Measurements from ENCODE around the gene PLA2G5.

DNA sequence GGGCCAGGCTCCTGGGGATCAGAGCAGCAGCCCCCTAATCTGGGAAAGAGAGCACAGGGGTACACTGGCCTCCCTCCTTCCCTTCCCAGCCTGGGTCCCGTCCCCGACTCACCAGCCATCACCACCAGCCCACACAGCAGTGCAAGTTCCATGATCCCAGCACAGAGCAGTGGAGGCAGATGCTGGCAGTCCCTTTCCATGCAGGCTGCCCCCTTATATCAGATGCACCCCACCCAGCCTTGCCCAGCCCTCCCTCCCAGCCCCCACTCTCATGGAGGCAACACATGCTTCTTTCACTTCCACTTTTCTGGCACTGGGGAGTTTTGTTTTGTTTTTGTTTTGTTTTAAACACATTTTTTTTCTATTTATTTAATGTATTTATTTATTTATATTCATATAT is 49.4 kb downstream of the PLA2G5 start, which contains the start of gene PLA2G2D:
- no peak for TF ChIP-seq HNRNPK (IDR thresholded peaks at IDR 0.05; ENCODE audit: low read depth, low read length, poor library complexity, severe bottlenecking)
- TF ChIP-seq, protein P1, sequence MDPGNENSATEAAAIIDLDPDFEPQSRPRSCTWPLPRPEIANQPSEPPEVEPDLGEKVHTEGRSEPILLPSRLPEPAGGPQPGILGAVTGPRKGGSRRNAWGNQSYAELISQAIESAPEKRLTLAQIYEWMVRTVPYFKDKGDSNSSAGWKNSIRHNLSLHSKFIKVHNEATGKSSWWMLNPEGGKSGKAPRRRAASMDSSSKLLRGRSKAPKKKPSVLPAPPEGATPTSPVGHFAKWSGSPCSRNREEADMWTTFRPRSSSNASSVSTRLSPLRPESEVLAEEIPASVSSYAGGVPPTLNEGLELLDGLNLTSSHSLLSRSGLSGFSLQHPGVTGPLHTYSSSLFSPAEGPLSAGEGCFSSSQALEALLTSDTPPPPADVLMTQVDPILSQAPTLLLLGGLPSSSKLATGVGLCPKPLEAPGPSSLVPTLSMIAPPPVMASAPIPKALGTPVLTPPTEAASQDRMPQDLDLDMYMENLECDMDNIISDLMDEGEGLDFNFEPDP (CRISPR knock-in tag; IDR thresholded peaks at IDR 0.05) = no peak
- TF ChIP-seq HMG20B (CRISPR knock-in tag; IDR thresholded peaks at IDR 0.05) = no peak
- TF ChIP-seq BRF1 (IDR thresholded peaks at IDR 0.05; ENCODE audit: borderline replicate concordance, extremely low read depth, insufficient read length) = no peak

Measured in K562 (cell line).